Activated CD8-positive, alpha-beta memory T cell treated with anti-CD3 and anti-CD28 coated beads, Interleukin-2, amount 10 ng/mL, durations not matched to agents 7 days and 5 days (primary cell): Measurements from ENCODE around the gene BBIP1. TPM values are rescaled to one million over a fixed set of nuclear protein-coding genes. Genes with fewer than 3 reads are reported as not detected.
"Not testable (repeated sequence)": the region's sequence is repeated elsewhere in the genome, so short reads cannot be mapped to it uniquely, and the experiment has no call there.

ENCODE experiments used
- ATAC-seq: fragments of 150-1000 bp; cut with Tn5 transposase; one replicate; pipeline ENCODE4 v1.10.0; 2021; ENCODE audit warnings: moderate library complexity
- CTCF ChIA-PET: fragments of 350-600 bp; sonication (Branson Sonifier 250); formaldehyde crosslinking; loops from one replicate; lab custom pipeline; 2021; ENCODE audit warnings: antibody characterized with exemption; lab: Charles Lee
- DNase-seq: peaks from one replicate; pipeline ENCODE4 v3.0.0-alpha.2; 2020
- H3K27ac Mint-ChIP-seq: one replicate; pipeline ENCODE4 v1.8.0; 2021; ENCODE audit warnings: mild to moderate bottlenecking, mixed read lengths
- H3K27me3 Mint-ChIP-seq: one replicate; pipeline ENCODE4 v1.8.0; 2021; ENCODE audit warnings: mixed read lengths
- H3K36me3 Mint-ChIP-seq: one replicate; pipeline ENCODE4 v1.8.0; 2021; ENCODE audit warnings: mild to moderate bottlenecking, mixed read lengths
- H3K4me1 Mint-ChIP-seq: one replicate; pipeline ENCODE4 v1.8.0; 2021; ENCODE audit warnings: mixed read lengths
- H3K4me3 Mint-ChIP-seq: one replicate; pipeline ENCODE4 v1.8.0; 2021; ENCODE audit warnings: mild to moderate bottlenecking, moderate library complexity, mixed read lengths
- H3K9me3 Mint-ChIP-seq: one replicate; pipeline ENCODE4 v1.8.0; 2022; ENCODE audit warnings: low read depth, mixed read lengths
- total RNA-seq, 2 experiments: library from RNA; stranded (reverse); gene quantifications; one replicate each; pipeline ENCODE4 v1.2.3, GENCODE V29; 2021

Gene BBIP1
- total RNA-seq, 2 experiments from 2014 or later = 23.1 to 24.8 TPM

GRCh38 chr10:110916554-110917346 is 2.2 kb downstream of the BBIP1 start:
- Mint-ChIP-seq H3K27me3 (no peaks in the 10 kb centered on the region), H3K36me3 (peaks cover 9% of the 10 kb centered on the region), H3K4me1 (peaks cover 27% of the 10 kb centered on the region), H3K9me3 (no peaks in the 10 kb centered on the region), H3K27ac (no peak overlapping the region), H3K4me3 (no peak overlapping the region)
- no peak for DNase-seq
- ATAC-seq = no peak
- CTCF ChIA-PET = interaction anchor here (0.9 to 3.8 kb wide), 5 partner anchors 20 to 306 kb away, joined by 3 to 15 read pairs (median 4); no protein-coding TSS in a partner anchor

GRCh38 chr10:110915600-110915999 is 3.4 kb downstream of the BBIP1 start:
- ATAC-seq, DNase-seq, H3K4me3 Mint-ChIP-seq, H3K9me3 Mint-ChIP-seq, CTCF ChIA-PET, H3K27me3 Mint-ChIP-seq, H3K27ac Mint-ChIP-seq: not testable (repeated sequence)
- Mint-ChIP-seq H3K36me3 (peaks cover 14% of the 10 kb centered on the region), H3K4me1 (peaks cover 21% of the 10 kb centered on the region)

- Mint-ChIP-seq H3K27me3 (no peaks in the 10 kb centered on the region), H3K4me1 (peaks cover 21% of the 10 kb centered on the region), H3K4me3 (no peak overlapping the region), H3K27ac (no peak overlapping the region), H3K36me3 (peaks cover 15% of the 10 kb centered on the region), H3K9me3 (no peaks in the 10 kb centered on the region)
- no peak for DNase-seq
- no peak for ATAC-seq
- CTCF ChIA-PET = no interaction called here
Measured at GRCh38 chr10:110915035-110915434, 3.9 kb downstream of the BBIP1 start.

- peaks cover 15% of the 10 kb centered on the region for H3K36me3 Mint-ChIP-seq
- DNase-seq (no peak), ATAC-seq (no peak)
- H3K4me1 Mint-ChIP-seq = peaks cover 21% of the 10 kb centered on the region
- no peak overlapping the region for H3K4me3 Mint-ChIP-seq
- no peak overlapping the region for H3K27ac Mint-ChIP-seq
- no peaks in the 10 kb centered on the region for H3K27me3 Mint-ChIP-seq
- CTCF ChIA-PET = interaction anchor here (1.6 kb wide), 1 partner anchor 13 kb away, joined by 3 read pairs; no protein-coding TSS in a partner anchor
- no peaks in the 10 kb centered on the region for H3K9me3 Mint-ChIP-seq
Measured at GRCh38 chr10:110914431-110914830, 4.5 kb downstream of the BBIP1 start.

- no peak overlapping the region for H3K27ac Mint-ChIP-seq
- H3K4me1 Mint-ChIP-seq = peaks cover 12% of the 10 kb centered on the region
- H3K27me3 Mint-ChIP-seq = no peaks in the 10 kb centered on the region
- H3K36me3 Mint-ChIP-seq = peaks cover 15% of the 10 kb centered on the region
- DNase-seq (no peak), ATAC-seq (no peak)
- H3K9me3 Mint-ChIP-seq = no peaks in the 10 kb centered on the region
- CTCF ChIA-PET = interaction anchor here (0.9 to 1.8 kb wide), 4 partner anchors 11 to 19 kb away, joined by 3 to 4 read pairs (median 4); no protein-coding TSS in a partner anchor
- H3K4me3 Mint-ChIP-seq = no peak overlapping the region
Measured at GRCh38 chr10:110912374-110912773, 6.6 kb downstream of the BBIP1 start.

GRCh38 chr10:110910138-110910537 is 8.8 kb downstream of the BBIP1 start:
- Mint-ChIP-seq H3K9me3 (no peaks in the 10 kb centered on the region), H3K36me3 (peaks cover 9% of the 10 kb centered on the region), H3K4me3 (no peak overlapping the region), H3K27me3 (no peaks in the 10 kb centered on the region), H3K27ac (no peak overlapping the region), H3K4me1 (no peaks in the 10 kb centered on the region)
- no peak for DNase-seq
- ATAC-seq = no peak
- CTCF ChIA-PET = interaction anchor here (0.8 to 1.6 kb wide), 3 partner anchors 9 to 136 kb away, joined by 3 to 5 read pairs (median 3); partner anchors contain the start of genes BBIP1 and SHOC2

GRCh38 chr10:110903280-110904278 is 15.4 kb downstream of the BBIP1 start:
- Mint-ChIP-seq H3K4me3 (no peak overlapping the region), H3K27ac (peak overlapping the region; percentile 45)
- peak; percentile 69 for ATAC-seq

GRCh38 chr10:110901954-110902819 is 16.8 kb downstream of the BBIP1 start:
- CTCF ChIA-PET = interaction anchor here (0.7 to 3.5 kb wide), 8 partner anchors 9 to 156 kb away, joined by 3 to 15 read pairs (median 4); partner anchors contain the start of genes BBIP1 and SHOC2
- Mint-ChIP-seq H3K4me3 (no peak overlapping the region), H3K4me1 (peaks cover 26% of the 10 kb centered on the region), H3K27ac (no peak overlapping the region), H3K9me3 (no peaks in the 10 kb centered on the region), H3K27me3 (no peaks in the 10 kb centered on the region), H3K36me3 (peaks cover 40% of the 10 kb centered on the region)
- no peak for DNase-seq
- peak; percentile 45 for ATAC-seq

More at GRCh38 chr10:110903280-110904278, 15.4 kb downstream of the BBIP1 start:
- peaks cover 26% of the 10 kb centered on the region for H3K4me1 Mint-ChIP-seq
- H3K27me3 Mint-ChIP-seq = no peaks in the 10 kb centered on the region
- H3K36me3 Mint-ChIP-seq = peaks cover 32% of the 10 kb centered on the region
- H3K9me3 Mint-ChIP-seq = no peaks in the 10 kb centered on the region
- no peak for DNase-seq
- CTCF ChIA-PET = interaction anchor here (0.9 to 3.5 kb wide), 2 partner anchors 15 to 100 kb away, joined by 3 to 15 read pairs; partner anchors contain the start of genes BBIP1 and SHOC2

- no peak overlapping the region for H3K4me3 Mint-ChIP-seq
- no peaks in the 10 kb centered on the region for H3K9me3 Mint-ChIP-seq
- no peak overlapping the region for H3K27ac Mint-ChIP-seq
- H3K36me3 Mint-ChIP-seq = peaks cover 46% of the 10 kb centered on the region
- CTCF ChIA-PET = interaction anchor here (0.9 to 1.9 kb wide), 4 partner anchors 11 to 229 kb away, joined by 3 to 5 read pairs (median 4); no protein-coding TSS in a partner anchor
- DNase-seq = no peak
- no peak for ATAC-seq
- H3K27me3 Mint-ChIP-seq = no peaks in the 10 kb centered on the region
- H3K4me1 Mint-ChIP-seq = peaks cover 26% of the 10 kb centered on the region
Measured at GRCh38 chr10:110900983-110901382, 18.0 kb downstream of the BBIP1 start.

- peaks cover 53% of the 10 kb centered on the region for H3K36me3 Mint-ChIP-seq
Measured at GRCh38 chr10:110898391-110898790, 20.6 kb downstream of the BBIP1 start.

GRCh38 chr10:110897184-110897583 is 21.8 kb downstream of the BBIP1 start:
- H3K27ac Mint-ChIP-seq = no peak overlapping the region
- ATAC-seq = no peak
- H3K36me3 Mint-ChIP-seq = peaks cover 51% of the 10 kb centered on the region
- H3K4me3 Mint-ChIP-seq = no peak overlapping the region
- no peaks in the 10 kb centered on the region for H3K27me3 Mint-ChIP-seq
- DNase-seq = no peak
- no peaks in the 10 kb centered on the region for H3K9me3 Mint-ChIP-seq
- CTCF ChIA-PET = interaction anchor here (0.7 to 4.1 kb wide), 11 partner anchors 10 to 152 kb away, joined by 3 to 23 read pairs (median 3); partner anchors contain the start of genes BBIP1 and SHOC2
- peaks cover 21% of the 10 kb centered on the region for H3K4me1 Mint-ChIP-seq

More at GRCh38 chr10:110898391-110898790, 20.6 kb downstream of the BBIP1 start:
- ATAC-seq = no peak
- CTCF ChIA-PET = interaction anchor here (0.7 to 4.1 kb wide), 4 partner anchors 12 to 373 kb away, joined by 3 to 19 read pairs (median 9); partner anchors contain the start of genes BBIP1 and SHOC2
- no peak for DNase-seq
- H3K27ac Mint-ChIP-seq = no peak overlapping the region
- H3K27me3 Mint-ChIP-seq = no peaks in the 10 kb centered on the region
- H3K4me3 Mint-ChIP-seq = no peak overlapping the region
- H3K4me1 Mint-ChIP-seq = peaks cover 32% of the 10 kb centered on the region
- H3K9me3 Mint-ChIP-seq = no peaks in the 10 kb centered on the region
